Activated CD8-positive, alpha-beta T cell treated with anti-CD3 and anti-CD28 coated beads for 36 hours (primary cell): ENCODE measurements around the gene HMCN2. TPM values are rescaled to one million over a fixed set of nuclear protein-coding genes. Genes with fewer than 3 reads are reported as not detected.

ENCODE experiments used
- ATAC-seq: fragments of 200-7000 bp; cut with Tn5 transposase; one replicate; pipeline ENCODE4 v1.10.0; 2021; ENCODE audit warnings: mild to moderate bottlenecking, moderate library complexity
- CTCF ChIA-PET: fragments of 350-600 bp; sonication (Branson Sonifier 250); formaldehyde crosslinking; loops from one replicate; lab custom pipeline; 2021; ENCODE audit warnings: antibody characterized with exemption; lab: Charles Lee
- POLR2A ChIA-PET: fragments of 350-600 bp; sonication (Branson Sonifier 250); formaldehyde crosslinking; loops from one replicate; lab custom pipeline; 2021; ENCODE audit warnings: antibody characterized with exemption; lab: Charles Lee
- DNase-seq: peaks from one replicate; pipeline ENCODE4 v3.0.0-alpha.2; 2020
- H3K27ac Mint-ChIP-seq: one replicate; pipeline ENCODE4 v1.8.0; 2021; ENCODE audit warnings: mild to moderate bottlenecking, mixed read lengths
- H3K27me3 Mint-ChIP-seq: one replicate; pipeline ENCODE4 v1.8.0; 2021; ENCODE audit warnings: mixed read lengths
- H3K36me3 Mint-ChIP-seq: one replicate; pipeline ENCODE4 v1.8.0; 2021; ENCODE audit warnings: low read depth, mixed read lengths
- H3K4me1 Mint-ChIP-seq: one replicate; pipeline ENCODE4 v1.8.0; 2021; ENCODE audit warnings: low read depth, mixed read lengths
- H3K4me3 Mint-ChIP-seq: one replicate; pipeline ENCODE4 v1.8.0; 2021; ENCODE audit warnings: mild to moderate bottlenecking, moderate library complexity, mixed read lengths
- H3K9me3 Mint-ChIP-seq: one replicate; pipeline ENCODE4 v1.8.0; 2021; ENCODE audit warnings: mixed read lengths
- intact Hi-C: fragments of 100-400 bp; cut with micrococcal nuclease; formaldehyde crosslinking; loops from one replicate; pipeline ENCODE4 v1.10.0; 2022
- total RNA-seq, 2 experiments: library from RNA; stranded (reverse); gene quantifications; one replicate each; pipeline ENCODE4 v1.2.3, GENCODE V29; 2021
- TF ChIP-seq, protein P1 (sequence below): fragments of 200-600 bp; IDR thresholded peaks from one replicate; pipeline ENCODE4 v1.8.0; 2022; ENCODE audit warnings: antibody characterized with exemption, mild to moderate bottlenecking

Gene HMCN2
- total RNA-seq, 2 experiments from 2014 or later = not detected

DNA sequence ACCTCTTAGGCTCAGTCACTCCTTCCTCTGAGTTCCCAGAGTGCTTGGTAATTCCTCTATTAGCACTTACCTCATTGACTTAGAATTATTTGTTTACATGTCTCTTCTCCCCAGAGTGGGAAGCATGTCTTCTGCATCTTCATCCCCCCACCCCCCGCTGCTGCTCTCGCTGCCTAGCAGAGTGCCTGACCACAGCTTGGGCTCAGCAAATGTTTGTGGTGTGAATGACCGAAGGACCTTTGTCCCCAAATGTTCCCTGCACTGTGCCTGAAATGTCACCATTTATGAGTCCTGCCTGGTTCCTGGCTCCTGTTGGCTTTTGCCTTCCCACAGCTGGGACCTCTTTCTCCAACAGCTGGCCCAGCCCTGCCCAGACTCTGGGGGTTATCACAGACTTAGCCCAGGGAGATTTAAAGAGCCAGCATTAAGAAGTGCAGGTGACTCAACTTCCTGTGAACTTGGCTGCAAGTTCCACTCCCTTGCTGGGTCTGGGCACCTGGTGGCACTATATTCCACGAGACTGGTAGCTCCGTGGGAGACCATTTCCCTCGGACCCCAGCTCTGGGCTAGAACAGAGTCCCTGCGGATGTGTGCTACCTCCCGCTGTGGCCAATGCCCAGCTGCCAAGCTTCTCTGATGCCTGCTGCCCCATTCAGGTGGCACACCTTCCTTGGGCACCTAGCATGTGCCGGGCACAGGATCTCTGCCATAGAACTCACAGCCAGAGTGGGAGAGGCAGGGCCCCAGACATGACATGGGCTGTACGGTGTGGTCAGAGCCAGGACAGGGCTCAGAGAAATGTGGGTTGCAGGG, 1.8 kb upstream of the HMCN2 start:
- CTCF ChIA-PET = interaction anchor here (0.8 to 1.2 kb wide), 2 partner anchors 13 to 22 kb away, joined by 3 read pairs; no protein-coding TSS in a partner anchor
- no peak overlapping the region for H3K27ac Mint-ChIP-seq
- H3K36me3 Mint-ChIP-seq = no peaks in the 10 kb centered on the region
- TF ChIP-seq, protein P1, sequence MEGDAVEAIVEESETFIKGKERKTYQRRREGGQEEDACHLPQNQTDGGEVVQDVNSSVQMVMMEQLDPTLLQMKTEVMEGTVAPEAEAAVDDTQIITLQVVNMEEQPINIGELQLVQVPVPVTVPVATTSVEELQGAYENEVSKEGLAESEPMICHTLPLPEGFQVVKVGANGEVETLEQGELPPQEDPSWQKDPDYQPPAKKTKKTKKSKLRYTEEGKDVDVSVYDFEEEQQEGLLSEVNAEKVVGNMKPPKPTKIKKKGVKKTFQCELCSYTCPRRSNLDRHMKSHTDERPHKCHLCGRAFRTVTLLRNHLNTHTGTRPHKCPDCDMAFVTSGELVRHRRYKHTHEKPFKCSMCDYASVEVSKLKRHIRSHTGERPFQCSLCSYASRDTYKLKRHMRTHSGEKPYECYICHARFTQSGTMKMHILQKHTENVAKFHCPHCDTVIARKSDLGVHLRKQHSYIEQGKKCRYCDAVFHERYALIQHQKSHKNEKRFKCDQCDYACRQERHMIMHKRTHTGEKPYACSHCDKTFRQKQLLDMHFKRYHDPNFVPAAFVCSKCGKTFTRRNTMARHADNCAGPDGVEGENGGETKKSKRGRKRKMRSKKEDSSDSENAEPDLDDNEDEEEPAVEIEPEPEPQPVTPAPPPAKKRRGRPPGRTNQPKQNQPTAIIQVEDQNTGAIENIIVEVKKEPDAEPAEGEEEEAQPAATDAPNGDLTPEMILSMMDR = no peak
- H3K9me3 Mint-ChIP-seq = no peaks in the 10 kb centered on the region
- peaks cover 2% of the 10 kb centered on the region for H3K4me1 Mint-ChIP-seq
- peak; percentile 8 for DNase-seq
- peaks cover 65% of the 10 kb centered on the region for H3K27me3 Mint-ChIP-seq
- no peak for ATAC-seq
- intact Hi-C loops = no loop called here
- POLR2A ChIA-PET = interaction anchor here (1.4 kb wide), 1 partner anchor 156 kb away, joined by 3 read pairs; no protein-coding TSS in a partner anchor
- H3K4me3 Mint-ChIP-seq = no peak overlapping the region

DNA sequence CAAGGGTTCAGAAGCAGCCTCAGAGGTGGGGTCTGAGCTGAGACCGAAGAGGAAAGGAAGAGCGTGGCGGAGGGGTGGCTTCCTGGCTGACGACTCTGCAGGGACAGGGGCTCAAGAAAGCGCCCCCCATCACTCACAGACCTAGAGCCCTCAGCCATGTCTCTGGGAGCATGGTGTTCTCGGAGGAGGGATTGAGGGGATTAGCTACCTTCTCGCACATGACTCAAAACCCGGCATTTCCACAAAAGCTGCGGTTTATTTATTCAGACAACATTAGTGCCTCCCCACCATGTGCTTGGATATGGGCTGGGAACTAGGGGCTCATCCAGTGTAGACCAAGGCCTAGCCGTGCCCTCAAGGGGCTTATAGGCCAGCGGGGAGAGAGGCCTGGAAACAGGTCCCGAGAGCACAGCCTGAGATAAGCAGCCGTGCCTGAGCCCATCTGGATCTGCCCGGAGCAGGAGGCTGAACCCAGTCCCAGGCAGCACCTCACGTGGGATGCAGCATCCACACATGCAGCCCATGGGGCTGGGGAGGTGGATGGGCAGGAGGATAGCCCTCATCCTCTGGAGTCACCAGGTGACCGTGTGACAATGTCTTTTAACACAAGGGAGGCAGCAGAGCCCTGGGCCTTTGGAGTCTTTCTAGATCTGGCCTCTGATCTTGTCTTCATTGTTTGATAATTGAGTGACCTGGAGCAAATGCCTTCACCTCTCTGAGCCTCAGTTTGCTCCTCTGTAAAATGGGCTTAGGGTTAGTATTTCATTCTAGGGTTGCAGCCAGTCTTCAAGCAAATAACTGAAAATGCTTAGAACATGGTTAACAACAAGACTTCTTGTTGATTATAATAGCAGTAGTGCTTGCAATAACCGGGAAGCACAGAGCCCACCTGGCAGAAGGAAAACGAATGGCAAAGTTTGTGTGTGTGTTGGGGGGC, 878 bp upstream of the HMCN2 start:
- Mint-ChIP-seq H3K4me1 (peaks cover 2% of the 10 kb centered on the region), H3K36me3 (no peaks in the 10 kb centered on the region), H3K9me3 (no peaks in the 10 kb centered on the region), H3K4me3 (no peak overlapping the region), H3K27ac (no peak overlapping the region), H3K27me3 (peaks cover 67% of the 10 kb centered on the region)
- TF ChIP-seq, protein P1 = no peak
- ATAC-seq (no peak), DNase-seq (no peak)
- intact Hi-C loops = no loop called here
- ChIA-PET CTCF (interaction anchor here (1.2 kb wide), 1 partner anchor 14 kb away, joined by 3 read pairs; no protein-coding TSS in a partner anchor), POLR2A (interaction anchor here (1.4 kb wide), 1 partner anchor 157 kb away, joined by 3 read pairs; no protein-coding TSS in a partner anchor)

DNA sequence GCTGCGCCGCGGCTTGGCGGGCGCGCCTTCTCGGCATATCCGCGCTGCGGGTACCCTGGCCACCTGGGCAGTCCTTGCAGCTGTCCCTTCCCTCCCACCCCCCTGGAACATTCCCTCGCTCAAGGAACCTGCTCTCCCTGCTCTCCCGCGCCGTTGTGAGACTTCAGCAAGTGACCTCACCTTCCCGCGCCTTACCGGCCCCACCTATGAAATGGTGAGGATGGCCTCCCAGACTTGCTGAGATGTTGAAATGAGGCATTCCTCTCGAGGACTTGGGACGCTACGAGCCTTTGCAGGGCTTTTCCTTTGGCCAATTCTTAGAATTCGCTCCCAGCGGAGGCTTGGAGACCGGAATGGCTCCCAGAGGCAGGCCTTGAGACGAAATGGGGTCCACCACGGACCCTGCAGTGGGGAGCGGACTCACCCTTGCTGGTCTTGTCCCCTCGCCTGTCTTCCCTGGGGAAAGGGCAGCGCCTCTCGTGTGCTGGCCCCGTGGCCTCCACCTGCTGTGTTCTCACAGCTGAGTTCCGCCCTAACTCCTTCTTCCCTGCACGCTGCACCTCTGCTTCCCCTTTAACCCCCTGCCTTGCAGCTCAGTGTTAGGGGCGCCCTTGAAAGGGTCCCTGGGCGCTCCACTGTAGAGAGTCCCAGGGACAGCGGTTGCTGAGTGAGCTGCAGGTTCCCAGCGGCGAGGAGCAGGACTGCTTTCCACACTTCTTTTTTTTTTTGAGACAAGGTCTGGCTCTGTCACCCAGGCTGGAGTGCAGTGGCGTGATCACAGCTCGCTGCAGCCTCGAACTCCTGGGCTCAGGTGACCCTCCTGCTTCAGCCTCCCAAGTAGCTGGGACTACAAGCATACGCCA, 907 bp downstream of the HMCN2 start:
- ChIA-PET CTCF (no interaction called here), POLR2A (interaction anchor here (0.6 kb wide), 1 partner anchor 439 kb away, joined by 4 read pairs; no protein-coding TSS in a partner anchor)
- Mint-ChIP-seq H3K27ac (no peak overlapping the region), H3K4me1 (peaks cover 2% of the 10 kb centered on the region), H3K9me3 (no peaks in the 10 kb centered on the region), H3K27me3 (peaks cover 70% of the 10 kb centered on the region), H3K4me3 (no peak overlapping the region), H3K36me3 (no peaks in the 10 kb centered on the region)
- intact Hi-C loops = no loop called here
- no peak for DNase-seq
- TF ChIP-seq, protein P1 = no peak
- no peak for ATAC-seq

DNA sequence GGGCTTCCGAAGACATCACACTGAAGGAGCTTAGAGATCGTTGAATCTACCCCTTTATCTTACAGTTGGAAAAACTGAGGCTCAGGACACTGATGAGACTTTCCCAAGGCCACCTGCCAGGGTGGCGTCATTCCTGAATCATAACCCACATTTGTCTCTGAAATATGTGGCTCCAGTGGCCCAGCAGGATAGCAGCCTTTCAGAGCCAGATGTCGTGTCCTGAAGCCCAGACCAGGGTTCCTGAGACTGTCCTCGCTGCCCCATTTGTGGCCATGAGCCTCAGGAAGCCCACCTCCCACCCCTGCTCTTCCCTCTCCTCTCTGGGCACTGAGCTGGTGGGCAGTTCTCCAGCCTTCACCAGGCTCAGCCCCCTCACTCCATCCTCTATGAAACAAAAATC, 2.4 kb downstream of the HMCN2 start:
- CTCF ChIA-PET = interaction anchor here (0.7 to 1.1 kb wide), 3 partner anchors 20 to 160 kb away, joined by 3 read pairs; no protein-coding TSS in a partner anchor

More for the DNA sequence above, 2.4 kb downstream of the HMCN2 start:
- no peaks in the 10 kb centered on the region for H3K9me3 Mint-ChIP-seq
- no peaks in the 10 kb centered on the region for H3K36me3 Mint-ChIP-seq
- POLR2A ChIA-PET = no interaction called here
- H3K27ac Mint-ChIP-seq = no peak overlapping the region
- TF ChIP-seq, protein P1 = no peak
- H3K4me3 Mint-ChIP-seq = no peak overlapping the region
- DNase-seq (no peak), ATAC-seq (no peak)
- peaks cover 65% of the 10 kb centered on the region for H3K27me3 Mint-ChIP-seq
- H3K4me1 Mint-ChIP-seq = peaks cover 2% of the 10 kb centered on the region
- intact Hi-C loops = no loop called here
